ENCODE measurements around the gene IZUMO3.
"Not testable (repeated sequence)": the region's sequence is repeated elsewhere in the genome, so short reads cannot be mapped to it uniquely, and the experiment has no call there.

Gene IZUMO3, protein sequence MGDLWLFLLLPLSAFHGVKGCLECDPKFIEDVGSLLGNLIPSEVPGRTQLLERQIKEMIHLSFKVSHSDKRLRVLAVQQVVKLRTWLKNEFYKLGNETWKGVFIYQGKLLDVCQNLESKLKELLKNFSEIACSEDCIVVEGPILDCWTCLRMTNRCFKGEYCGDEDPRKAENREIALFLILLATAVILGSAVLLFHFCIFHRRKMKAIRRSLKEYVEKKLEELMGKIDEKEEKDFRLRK

GRCh38 chr9:24545847-24546522 is at the start of gene IZUMO3:
Gene IZUMO3, minus strand, starts transcription at chr9:24545897. Its CDS starts 248 bp downstream, at chr9:24545649.
- DNase-seq: no peak

DNA sequence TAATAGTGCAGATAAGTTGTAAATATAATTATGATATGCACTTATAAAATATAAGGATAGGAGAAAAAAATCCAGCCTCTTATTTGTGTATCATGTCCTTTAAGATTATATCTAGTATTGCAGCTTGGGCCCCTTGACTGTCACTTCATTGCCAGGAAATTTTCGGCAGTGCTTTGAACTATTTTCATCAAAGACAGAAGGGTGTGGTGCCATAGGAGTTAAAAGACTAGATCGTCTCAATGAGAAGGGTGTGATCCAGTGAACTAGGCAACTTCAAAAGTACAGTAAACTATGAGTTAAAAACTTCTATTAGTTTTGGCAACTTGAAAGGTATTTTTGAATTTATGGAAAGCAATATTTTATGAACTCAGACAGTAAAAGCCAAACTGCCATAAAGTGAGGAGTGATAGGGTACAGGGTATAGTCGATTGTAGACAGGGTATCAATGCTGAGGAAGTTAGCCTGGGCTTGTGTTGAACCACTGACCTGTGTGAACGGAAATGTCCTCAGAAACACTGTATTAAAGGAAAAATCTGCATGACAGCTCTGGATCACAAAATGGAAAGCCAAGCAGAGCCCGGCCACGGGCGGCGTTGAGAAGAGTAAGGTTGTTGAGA is 48.6 kb upstream of the IZUMO3 start:
- DNase-seq: no peak

DNA sequence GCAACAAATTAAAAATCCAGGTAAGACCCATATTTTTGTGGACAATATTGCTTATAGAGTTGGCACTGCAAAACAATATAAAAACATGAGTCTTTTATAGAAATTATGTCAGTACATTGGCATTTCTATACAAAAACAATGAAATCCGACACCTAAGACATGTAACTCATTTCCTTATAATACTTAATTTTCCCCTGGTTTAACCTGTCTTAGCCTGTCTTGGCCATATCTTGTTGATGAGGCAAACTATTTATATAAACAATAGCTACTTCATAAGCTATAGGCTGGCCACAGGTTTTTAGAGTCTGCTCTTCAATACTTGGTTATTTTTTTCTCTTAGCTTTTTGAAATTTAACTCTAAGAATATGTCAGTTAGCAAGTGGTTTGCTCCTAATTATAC is 44.7 kb upstream of the IZUMO3 start:
- no peak for DNase-seq

DNA sequence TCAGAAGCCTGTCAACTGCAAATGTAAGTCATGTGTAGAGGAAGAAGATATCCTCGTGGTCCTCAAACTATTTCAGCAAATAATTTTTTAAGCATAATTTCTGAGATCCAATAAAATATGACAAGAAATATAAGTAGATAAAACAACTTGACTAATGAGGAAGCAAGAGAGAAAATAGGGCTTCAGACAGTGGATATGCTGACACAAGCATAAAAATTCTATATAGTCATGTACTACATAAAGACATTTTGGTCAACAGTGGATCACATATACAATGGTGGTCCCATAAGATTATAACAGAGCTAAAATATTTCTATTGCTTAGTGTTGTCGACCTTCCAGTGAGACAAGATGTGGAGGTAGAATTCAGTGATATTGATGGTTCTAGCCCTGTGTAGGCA is 42.2 kb upstream of the IZUMO3 start:
- DNase-seq: no peak

DNA sequence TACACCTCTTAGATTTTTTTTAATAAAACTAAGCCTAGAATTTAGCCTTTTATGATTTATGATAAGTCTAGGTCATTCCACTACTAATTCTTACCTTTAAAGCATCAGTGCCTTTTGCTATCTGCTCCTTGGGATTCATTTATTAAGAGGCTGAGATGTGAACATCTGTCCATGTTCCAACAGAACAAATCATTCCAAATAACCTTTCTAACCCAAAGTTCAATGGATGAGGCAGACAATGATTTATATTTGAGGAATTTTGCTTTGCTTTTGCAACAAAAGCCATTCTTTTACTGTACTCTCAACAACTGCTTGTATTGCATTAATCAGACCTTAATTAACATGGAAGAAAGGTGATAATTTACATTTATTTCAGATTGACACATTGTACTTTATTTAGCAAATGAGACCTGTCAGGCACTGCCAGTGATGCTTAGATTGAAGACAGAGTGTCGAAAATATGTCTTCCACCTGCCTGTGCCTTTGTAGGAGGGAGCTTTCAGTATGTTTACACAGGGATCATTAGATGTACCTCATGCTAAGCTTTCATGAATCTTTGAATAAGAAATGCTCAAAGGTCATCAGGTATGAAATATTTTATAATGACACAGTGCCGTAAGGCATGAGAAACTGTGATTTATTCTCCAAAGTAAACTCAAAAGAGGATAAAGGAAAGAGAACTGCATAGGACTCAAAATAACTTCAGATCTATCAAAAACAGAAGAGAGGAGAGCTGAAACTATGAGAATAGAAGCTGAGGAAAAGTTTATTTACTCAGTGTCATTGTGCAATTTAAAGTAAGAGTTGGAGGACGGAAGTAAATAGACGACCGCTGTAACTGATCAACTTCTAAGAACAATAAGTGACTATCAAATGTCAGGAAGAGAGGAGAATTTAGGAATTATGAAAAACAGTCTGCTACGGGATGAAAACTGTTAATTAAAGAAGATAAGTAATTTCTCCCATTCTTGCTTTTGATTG is 36.7 kb upstream of the IZUMO3 start:
- DNase-seq: no peak

DNA sequence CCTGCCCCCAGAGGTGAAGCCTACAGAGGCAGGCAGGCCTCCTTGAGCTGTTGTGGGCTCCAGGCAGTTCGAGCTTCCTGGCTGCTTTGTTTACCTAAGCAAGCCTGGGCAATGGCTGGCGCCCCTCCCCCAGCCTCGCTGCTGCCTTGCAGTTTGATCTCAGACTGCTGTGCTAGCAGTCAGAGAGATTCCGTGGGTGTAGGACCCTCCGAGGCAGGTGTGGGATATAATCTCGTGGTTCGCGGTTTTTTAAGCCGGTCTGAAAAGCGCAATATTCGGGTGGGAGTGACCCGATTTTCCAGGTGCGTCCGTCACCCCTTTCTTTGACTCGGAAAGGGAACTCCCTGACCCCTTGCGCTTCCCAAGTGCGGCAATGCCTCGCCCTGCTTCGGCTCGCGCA is 34.3 kb upstream of the IZUMO3 start:
- DNase-seq: not testable (repeated sequence)

GRCh38 chr9:24572406-24572805 is 26.7 kb upstream of the IZUMO3 start:
- DNase-seq: no peak

GRCh38 chr9:24561957-24562356 is 16.3 kb upstream of the IZUMO3 start:
- no peak for DNase-seq

DNA sequence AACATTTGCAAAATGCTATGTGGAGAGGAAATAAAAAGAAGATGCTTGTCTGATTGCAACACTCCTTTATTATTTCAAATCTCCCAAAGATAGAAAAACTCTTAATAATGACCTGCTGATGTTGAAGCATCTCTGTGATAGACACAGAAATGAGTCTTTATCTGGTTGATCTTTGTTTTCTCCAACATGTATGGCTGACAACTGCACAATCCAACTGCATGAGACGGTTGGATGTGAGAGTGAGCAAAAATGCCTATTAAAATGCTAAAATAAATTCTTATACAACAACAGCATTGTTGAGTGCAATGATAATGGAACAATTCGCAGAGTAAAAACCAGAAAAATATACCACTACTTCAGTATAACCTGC is 7.5 kb upstream of the IZUMO3 start:
- no peak for DNase-seq

GRCh38 chr9:24552526-24553182 is 7.0 kb upstream of the IZUMO3 start:
- DNase-seq: no peak

DNA sequence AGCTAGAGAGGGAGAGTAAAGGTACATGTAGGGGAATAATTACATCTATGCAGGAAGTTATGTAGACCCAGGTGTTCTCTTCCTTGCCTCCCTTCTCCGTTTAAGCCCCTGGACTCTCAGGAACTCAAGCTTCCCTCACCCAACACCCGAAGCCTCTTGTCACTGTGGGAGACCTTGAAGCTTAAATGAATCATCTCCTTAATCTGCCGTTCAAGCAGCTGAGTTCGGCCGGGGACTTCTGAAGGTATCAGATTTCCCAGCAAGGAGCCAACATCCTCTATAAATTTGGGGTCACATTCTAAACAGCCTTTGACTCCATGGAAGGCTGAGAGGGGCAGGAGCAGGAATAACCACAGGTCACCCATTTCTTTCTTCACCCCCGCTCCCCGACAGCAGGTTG is 412 bp downstream of the IZUMO3 start:
- no peak for DNase-seq

DNA sequence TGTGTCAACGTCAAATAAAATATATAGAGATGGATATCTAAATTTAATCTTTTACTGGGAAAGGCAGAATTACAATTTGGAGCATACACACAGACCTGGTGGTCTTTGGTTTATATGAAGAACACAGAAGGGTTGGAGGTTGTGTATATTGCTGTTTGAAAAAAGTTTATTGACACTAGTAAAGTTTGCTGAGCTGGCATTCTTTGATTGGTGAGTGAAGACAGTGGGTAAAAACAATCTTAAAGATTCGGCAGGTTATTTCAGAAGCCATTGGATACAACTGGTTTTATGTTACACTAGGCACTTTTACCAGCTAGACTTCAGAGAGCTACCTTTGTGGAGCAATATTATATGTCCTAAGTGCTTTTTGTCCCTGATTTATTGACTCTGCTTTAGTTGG is 27.2 kb downstream of the IZUMO3 start:
- no peak for DNase-seq

DNA sequence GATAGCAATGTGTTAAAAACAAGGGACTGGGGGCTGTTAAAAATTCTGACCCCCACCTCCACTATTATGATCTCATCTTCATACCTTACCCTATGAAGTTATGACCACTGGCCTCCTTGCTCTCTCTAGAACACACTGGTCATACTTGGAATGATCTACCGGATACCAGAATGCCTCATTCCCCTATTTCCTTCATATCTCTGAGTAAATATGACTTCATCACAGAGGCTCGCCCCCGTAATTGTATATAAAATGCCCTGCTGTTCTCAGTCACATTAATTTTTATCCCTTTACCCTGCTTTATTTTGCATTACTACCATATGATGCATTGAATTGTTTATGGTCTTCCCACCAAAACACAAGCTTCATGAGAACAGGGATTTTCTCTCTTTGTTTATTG is 29.2 kb downstream of the IZUMO3 start:
- no peak for DNase-seq

GRCh38 chr9:24509850-24510249 is 35.8 kb downstream of the IZUMO3 start:
- no peak for DNase-seq

GRCh38 chr9:24504521-24504920 is 41.2 kb downstream of the IZUMO3 start:
- no peak for DNase-seq

- DNase-seq: no peak
Measured at GRCh38 chr9:24502206-24502937, 43.3 kb downstream of the IZUMO3 start.

GRCh38 chr9:24500761-24501160 is 44.9 kb downstream of the IZUMO3 start:
- no peak for DNase-seq

DNA sequence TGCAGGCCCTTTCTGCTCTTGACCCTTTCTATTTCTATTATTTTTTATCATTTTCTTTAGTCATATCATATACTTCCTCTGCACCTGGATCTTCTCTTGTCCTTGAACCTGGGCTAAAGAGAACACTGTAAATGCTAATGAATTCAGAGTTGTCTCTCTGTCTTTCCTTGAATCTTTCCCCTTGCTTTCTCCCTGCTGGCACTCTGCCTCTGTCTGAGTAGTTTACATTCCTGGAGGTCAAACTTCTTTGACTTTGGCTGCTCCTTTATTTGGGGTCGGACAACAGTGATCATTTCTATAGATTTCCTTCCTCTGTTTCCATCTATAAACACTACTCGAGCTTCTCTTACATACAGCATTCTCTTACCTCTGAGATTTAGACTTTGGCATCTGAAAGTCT is 47.1 kb downstream of the IZUMO3 start:
- no peak for DNase-seq

GRCh38 chr9:24497671-24498070 is 48.0 kb downstream of the IZUMO3 start:
- no peak for DNase-seq
